ENCODE data around the gene OR51A4. TPM values are rescaled to one million over a fixed set of nuclear protein-coding genes. Genes with fewer than 3 reads are reported as not detected.

Gene OR51A4
- total and polyA plus RNA-seq, 10 donors: not detected

GRCh38 chr11:4919250-4919649 is 28.2 kb downstream of the OR51A4 start, which contains the start of gene OR51G2:
OR51G2 (minus strand) TSS chr11:4919350; CDS start chr11:4915663, 3,687 bp downstream.
- intact Hi-C loops (cut with DNase I; ENCODE audit: low total_unique reads): no loop called here
- Histone ChIP-seq H3K4me3 (no peak within 1 kb of the TSS), H3K4me1 (no peaks in the 10 kb centered on the region), H3K27me3 (replicated peaks in 1 of 7) (no peaks in the 10 kb centered on the region), H3K9me3 (no peaks in the 10 kb centered on the region), H3K27ac (no peak within 1 kb of the TSS), H3K36me3 (no peaks in the 10 kb centered on the region)
- no peak for DNase-seq
- TF ChIP-seq CTCF (IDR thresholded peaks at IDR 0.05 in 8 of 11, conservative IDR thresholded peaks at IDR 0.05 in 3 of 11): no peak
- TF ChIP-seq POLR2A (IDR thresholded peaks at IDR 0.05): no peak
- TF ChIP-seq POLR2AphosphoS5 (IDR thresholded peaks at IDR 0.05): no peak
- 72 to 89% (median 83%) methylated on average over 4 of the region's 4 CpGs for WGBS, 5 donors

- Histone ChIP-seq H3K36me3 (no peaks in the 10 kb centered on the region), H3K27ac (no peak overlapping the region), H3K9me3 (no peaks in the 10 kb centered on the region), H3K4me3 (no peak overlapping the region), H3K4me1 (no peaks in the 10 kb centered on the region), H3K27me3 (replicated peaks in 1 of 7) (no peaks in the 10 kb centered on the region)
- TF ChIP-seq CTCF (IDR thresholded peaks at IDR 0.05 in 8 of 11, conservative IDR thresholded peaks at IDR 0.05 in 3 of 11) (no peak), POLR2AphosphoS5 (IDR thresholded peaks at IDR 0.05) (no peak), POLR2A (IDR thresholded peaks at IDR 0.05) (no peak)
- intact Hi-C loops (cut with DNase I; ENCODE audit: low total_unique reads): no loop called here
- DNase-seq: no peak
Observed at GRCh38 chr11:4916581-4916980, 30.8 kb downstream of the OR51A4 start.

GRCh38 chr11:4903484-4903883 is 43.9 kb downstream of the OR51A4 start, which contains the start of gene OR51A7:
OR51A7 (plus strand) TSS chr11:4903783; CDS start chr11:4907370, 3,587 bp downstream.
- H3K4me1 ChIP-seq: no peaks in the 10 kb centered on the region
- intact Hi-C loops (cut with DNase I; ENCODE audit: low total_unique reads): no loop called here
- H3K27me3 ChIP-seq (replicated peaks in 1 of 7): no peaks in the 10 kb centered on the region
- no peaks in the 10 kb centered on the region for H3K9me3 ChIP-seq
- DNase-seq: no peak
- no peaks in the 10 kb centered on the region for H3K36me3 ChIP-seq
- no peak within 1 kb of the TSS for H3K4me3 ChIP-seq
- TF ChIP-seq CTCF (IDR thresholded peaks at IDR 0.05 in 8 of 11, conservative IDR thresholded peaks at IDR 0.05 in 3 of 11): no peak
- no peak for TF ChIP-seq POLR2AphosphoS5 (IDR thresholded peaks at IDR 0.05)
- TF ChIP-seq POLR2A (IDR thresholded peaks at IDR 0.05): no peak
- H3K27ac ChIP-seq: no peak within 1 kb of the TSS

Other genes with a start within 250 kb of the OR51A4 start
- not detected for gene OR51E2, start 249.8 kb downstream of the OR51A4 start, total RNA-seq
- under 1 TPM in 2 of 3 donors, not detected in 1; 0.05 to 0.09 TPM for gene OR51E2, start 249.8 kb downstream of the OR51A4 start, polyA plus RNA-seq
- not detected for gene MMP26, start 242.8 kb downstream of the OR51A4 start, total RNA-seq
- not detected for gene MMP26, start 242.8 kb downstream of the OR51A4 start, polyA plus RNA-seq
- not detected for gene OR51F1, start 177.7 kb downstream of the OR51A4 start, total RNA-seq
- not detected for gene OR51F1, start 177.7 kb downstream of the OR51A4 start, polyA plus RNA-seq
- not detected for gene OR52R1, start 143.2 kb downstream of the OR51A4 start, total RNA-seq
- gene OR52R1, start 143.2 kb downstream of the OR51A4 start, polyA plus RNA-seq: not detected
- gene OR51F2, start 126.3 kb downstream of the OR51A4 start, total RNA-seq: not detected
- not detected for gene OR51F2, start 126.3 kb downstream of the OR51A4 start, polyA plus RNA-seq
- gene OR51S1, start 98.4 kb downstream of the OR51A4 start, total RNA-seq: not detected
- gene OR51S1, start 98.4 kb downstream of the OR51A4 start, polyA plus RNA-seq: not detected
- not detected for gene OR51T1, start 65.7 kb downstream of the OR51A4 start, total RNA-seq
- gene OR51T1, start 65.7 kb downstream of the OR51A4 start, polyA plus RNA-seq: not detected
- gene OR51A7, start 43.8 kb downstream of the OR51A4 start, total RNA-seq: not detected
- not detected for gene OR51A7, start 43.8 kb downstream of the OR51A4 start, polyA plus RNA-seq
- gene OR51G2, start 28.3 kb downstream of the OR51A4 start, total RNA-seq: not detected
- not detected for gene OR51G2, start 28.3 kb downstream of the OR51A4 start, polyA plus RNA-seq
- not detected for gene OR51G1, start 23.3 kb downstream of the OR51A4 start, total RNA-seq
- gene OR51G1, start 23.3 kb downstream of the OR51A4 start, polyA plus RNA-seq: not detected
- gene OR51A2, start 8.1 kb upstream of the OR51A4 start, total RNA-seq: not detected
- not detected for gene OR51A2, start 8.1 kb upstream of the OR51A4 start, polyA plus RNA-seq
- gene OR51L1, start 47.2 kb upstream of the OR51A4 start, total RNA-seq: not detected
- gene OR51L1, start 47.2 kb upstream of the OR51A4 start, polyA plus RNA-seq: not detected
- gene OR52J3, start 98.9 kb upstream of the OR51A4 start, total RNA-seq: not detected
- gene OR52J3, start 98.9 kb upstream of the OR51A4 start, polyA plus RNA-seq: not detected
- not detected for gene OR52E2, start 112.0 kb upstream of the OR51A4 start, total RNA-seq
- gene OR52E2, start 112.0 kb upstream of the OR51A4 start, polyA plus RNA-seq: not detected
- not detected for gene OR52E1, start 122.0 kb upstream of the OR51A4 start, total RNA-seq
- gene OR52E1, start 122.0 kb upstream of the OR51A4 start, polyA plus RNA-seq: not detected
- not detected for gene OR52A5, start 190.8 kb upstream of the OR51A4 start, total RNA-seq
- gene OR52A5, start 190.8 kb upstream of the OR51A4 start, polyA plus RNA-seq: not detected
- not detected for gene OR52A1, start 207.2 kb upstream of the OR51A4 start, total RNA-seq
- gene OR52A1, start 207.2 kb upstream of the OR51A4 start, polyA plus RNA-seq: not detected